ENCODE results near the gene CSAD. TPM values are rescaled to one million over a fixed set of nuclear protein-coding genes. Genes with fewer than 3 reads are reported as not detected.

The CSAD gene
- total and polyA plus RNA-seq, 8 donors: 33.1 to 109 (median 93.3) TPM

DNA sequence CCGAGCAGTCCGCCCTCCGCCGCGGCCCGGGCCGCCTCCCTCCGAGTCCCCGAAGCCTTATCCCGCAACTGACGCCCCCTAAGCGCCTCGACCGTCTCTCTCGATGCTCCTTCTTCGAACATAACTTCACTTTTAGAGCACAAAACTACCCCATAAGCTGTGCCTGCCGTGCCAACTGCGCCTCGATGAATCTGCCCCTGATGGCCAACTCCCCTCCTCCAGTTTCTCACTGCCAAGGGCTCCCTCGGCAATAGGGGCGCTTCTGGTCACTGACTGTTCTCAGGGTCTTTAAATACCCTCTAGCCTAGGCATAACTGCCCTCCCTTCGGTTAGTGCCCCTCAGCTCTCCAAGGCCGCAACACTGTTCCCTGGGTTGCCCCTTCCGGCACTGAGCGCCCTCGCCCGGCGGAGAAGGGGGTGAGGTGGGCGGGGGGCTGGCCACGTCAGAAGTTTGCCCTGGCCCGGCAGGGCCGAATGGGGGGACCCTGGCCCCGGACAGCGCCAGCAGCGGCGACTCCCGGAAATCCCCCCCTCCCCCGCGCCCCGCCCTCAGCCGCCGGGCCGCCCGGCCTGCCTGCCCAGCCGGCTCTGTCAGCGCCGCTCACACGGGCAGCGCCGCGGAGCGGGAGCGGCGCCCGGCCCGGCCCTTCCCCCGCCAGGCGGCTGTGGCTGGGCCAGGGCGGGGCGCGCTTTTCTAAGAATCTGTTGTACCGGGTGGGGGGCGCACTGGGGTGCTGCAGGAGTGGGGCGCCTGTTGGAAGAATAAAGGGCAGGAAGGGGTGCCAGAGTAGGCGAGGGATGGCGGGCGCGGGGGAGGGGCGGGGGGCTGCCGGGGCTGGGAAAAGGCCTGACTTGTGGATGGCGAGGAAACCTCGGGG, 40.7 kb upstream of the CSAD start:
- intact Hi-C loops (cut with DNase I): no loop called here
- TF ChIP-seq CTCF (IDR thresholded peaks at IDR 0.05): no peak
- Histone ChIP-seq H3K27ac (peak overlapping the region; percentile 97 to 99), H3K4me1 (peaks cover 56 to 87% of the 10 kb centered on the region in 2 donors), H3K9me3 (no peaks in the 10 kb centered on the region), H3K36me3 (no peaks in the 10 kb centered on the region), H3K27me3 (peaks cover 0 to 15% of the 10 kb centered on the region in 2 donors), H3K4me3 (peak overlapping the region; percentile 62 to 71)
- DNase-seq (peak; percentile 75 to 95 (median 88)), ATAC-seq (peak; percentile 57)

DNA sequence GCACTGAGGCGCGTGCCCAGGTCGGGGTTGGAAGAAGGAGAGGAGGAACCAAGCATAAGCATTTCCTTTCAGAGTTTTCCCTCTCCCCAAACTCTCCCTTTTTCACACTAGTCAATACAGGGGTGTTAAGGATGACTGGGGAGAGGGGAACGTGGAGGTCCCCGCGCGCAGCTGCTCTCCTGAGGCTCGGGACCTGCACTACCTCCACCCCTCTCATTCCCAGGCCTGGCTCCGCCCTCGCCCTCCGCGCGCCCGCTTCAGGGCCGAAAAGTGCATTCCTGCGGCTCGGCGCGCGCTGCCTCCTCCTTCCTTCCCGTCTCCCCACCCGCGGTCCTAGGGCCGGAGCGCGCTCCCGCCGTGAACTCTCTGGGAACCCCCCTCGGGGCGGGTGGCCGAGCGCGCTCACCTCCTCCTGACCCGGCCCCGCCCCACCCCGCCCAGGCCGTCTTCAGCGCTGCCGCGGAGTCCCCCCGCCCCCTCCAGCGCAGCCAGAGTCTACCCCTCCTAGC, 40.0 kb upstream of the CSAD start:
- Histone ChIP-seq H3K27ac (peak overlapping the region; percentile 97 to 99), H3K4me3 (peak overlapping the region; percentile 62 to 71), H3K27me3 (peaks cover 0 to 15% of the 10 kb centered on the region in 2 donors), H3K9me3 (no peaks in the 10 kb centered on the region), H3K36me3 (no peaks in the 10 kb centered on the region), H3K4me1 (peaks cover 56 to 93% of the 10 kb centered on the region in 2 donors)
- DNase-seq (peak; percentile 92 to 99 (median 96)), ATAC-seq (peak; percentile 81)
- no peak for TF ChIP-seq CTCF (IDR thresholded peaks at IDR 0.05)
- intact Hi-C loops (cut with DNase I): no loop called here

DNA sequence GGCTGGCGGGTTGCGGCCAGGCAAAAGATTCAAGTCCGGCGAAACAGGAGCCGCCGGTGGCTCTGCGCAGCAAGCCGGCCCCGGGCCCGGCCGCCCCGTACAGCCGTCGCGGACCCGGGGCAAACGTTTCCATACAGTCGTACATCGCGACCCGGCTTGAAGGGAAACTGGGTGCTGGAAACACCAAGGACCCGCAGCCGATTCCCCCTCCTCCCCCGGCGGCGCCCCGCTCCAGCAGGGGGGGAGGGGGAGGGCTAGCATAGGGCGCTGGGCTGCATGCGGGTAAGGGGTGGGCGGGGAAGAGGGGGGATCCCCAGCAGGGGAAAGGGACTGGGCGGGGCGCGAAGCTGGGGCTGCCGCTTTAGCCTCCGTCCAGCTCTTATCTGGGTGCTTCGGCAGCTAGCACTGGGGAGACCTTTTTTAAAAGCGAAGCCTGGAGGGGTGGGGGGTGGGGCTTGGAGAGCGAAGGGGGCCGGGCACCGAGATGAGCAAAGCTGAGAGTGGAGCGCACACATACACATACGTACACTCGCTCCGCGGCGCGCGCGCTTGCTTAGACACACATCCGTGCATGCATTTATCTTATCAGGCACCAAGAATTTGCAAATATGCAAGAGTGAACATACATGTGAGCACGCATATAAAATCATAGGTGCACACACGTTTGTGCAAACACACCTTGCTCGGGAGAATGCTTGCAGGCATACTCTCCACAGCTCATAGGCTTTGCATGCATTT, 39.4 kb upstream of the CSAD start:
- no peak for TF ChIP-seq CTCF (IDR thresholded peaks at IDR 0.05)
- no peaks in the 10 kb centered on the region for H3K36me3 ChIP-seq
- H3K27me3 ChIP-seq: peaks cover 0 to 15% of the 10 kb centered on the region in 2 donors
- DNase-seq (peak in 3 of 4 donors; percentile 72 to 90 (median 85)), ATAC-seq (peak; percentile 26)
- intact Hi-C loops (cut with DNase I): no loop called here
- peak overlapping the region; percentile 62 to 71 for H3K4me3 ChIP-seq
- no peaks in the 10 kb centered on the region for H3K9me3 ChIP-seq
- H3K27ac ChIP-seq: peak overlapping the region; percentile 97 to 99
- peaks cover 54 to 93% of the 10 kb centered on the region in 2 donors for H3K4me1 ChIP-seq

DNA sequence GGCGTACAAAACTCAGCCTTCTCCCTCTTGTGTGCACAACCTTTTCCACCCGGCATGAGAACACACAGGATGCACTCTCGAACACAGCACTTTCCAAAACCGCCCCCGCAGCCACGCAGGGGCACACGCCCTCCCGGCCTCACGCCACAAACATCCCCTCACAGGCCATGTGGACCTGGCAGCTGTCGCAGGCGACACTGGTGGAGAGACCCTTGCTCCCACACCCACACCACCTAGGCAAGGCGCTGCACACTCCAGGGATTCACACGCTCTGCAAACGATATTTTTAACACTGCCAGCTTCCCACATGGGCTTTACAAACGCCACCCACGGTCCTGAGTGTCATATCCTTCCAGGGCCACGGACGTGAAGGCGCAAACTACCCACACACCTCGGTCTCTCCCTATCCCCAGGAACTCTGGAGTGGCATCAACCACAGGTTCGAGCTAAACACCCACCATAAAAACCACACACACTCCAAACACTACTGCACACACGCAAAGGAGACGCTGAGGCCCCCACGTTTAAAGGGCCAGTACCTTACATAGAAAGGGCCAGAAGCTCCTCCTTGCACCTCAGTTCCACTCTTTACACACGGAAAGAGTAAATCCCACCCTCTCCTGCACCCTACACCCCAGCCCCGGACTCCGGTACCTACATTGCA, 38.7 kb upstream of the CSAD start:
- Histone ChIP-seq H3K4me3 (peak overlapping the region; percentile 62 to 71), H3K27ac (peak overlapping the region; percentile 97 to 99), H3K36me3 (peaks cover 0 to 2% of the 10 kb centered on the region in 2 donors), H3K4me1 (peaks cover 47 to 92% of the 10 kb centered on the region in 2 donors), H3K9me3 (no peaks in the 10 kb centered on the region), H3K27me3 (peaks cover 0 to 15% of the 10 kb centered on the region in 2 donors)
- no peak for ATAC-seq
- TF ChIP-seq CTCF (IDR thresholded peaks at IDR 0.05): no peak
- intact Hi-C loops (cut with DNase I): no loop called here
- no peak for DNase-seq
